GM18499 (cell line): ENCODE results near the gene ASIC2.

Experiments
- ATAC-seq: cut with Tn5 transposase; IDR thresholded peaks from one replicate; pipeline ENCODE4 v1.9.1; 2021; ENCODE audit warnings: moderate number of reproducible peaks; ENCODE audit not compliant: insufficient read depth, unreplicated experiment

Gene ASIC2

GRCh38 chr17:33169580-33170285 is 123.4 kb downstream of the ASIC2 start:
- no peak for ATAC-seq

DNA sequence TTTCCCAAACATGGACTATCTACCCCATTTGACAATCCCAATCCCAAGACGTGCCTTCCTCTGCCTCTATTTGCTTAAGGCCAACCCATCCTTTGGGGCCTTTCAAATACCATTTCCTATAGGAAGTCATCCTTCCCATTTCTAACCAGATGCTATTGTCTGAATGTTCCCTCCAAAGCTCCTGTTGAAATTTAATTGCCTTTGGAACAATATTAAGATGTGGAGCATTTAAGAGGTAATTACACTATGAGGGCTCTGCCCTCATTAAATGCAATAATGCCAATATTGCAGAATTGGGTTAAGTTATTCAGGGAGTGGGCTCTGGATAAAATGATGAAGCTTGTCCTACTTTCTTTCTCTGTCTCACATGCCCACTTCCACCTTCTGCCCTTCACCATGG is 125.4 kb downstream of the ASIC2 start:
- ATAC-seq = no peak

- ATAC-seq = no peak
Measured at GRCh38 chr17:33166472-33166871, 126.6 kb downstream of the ASIC2 start.

- ATAC-seq = no peak
Measured at GRCh38 chr17:33164169-33164881, 128.8 kb downstream of the ASIC2 start.

DNA sequence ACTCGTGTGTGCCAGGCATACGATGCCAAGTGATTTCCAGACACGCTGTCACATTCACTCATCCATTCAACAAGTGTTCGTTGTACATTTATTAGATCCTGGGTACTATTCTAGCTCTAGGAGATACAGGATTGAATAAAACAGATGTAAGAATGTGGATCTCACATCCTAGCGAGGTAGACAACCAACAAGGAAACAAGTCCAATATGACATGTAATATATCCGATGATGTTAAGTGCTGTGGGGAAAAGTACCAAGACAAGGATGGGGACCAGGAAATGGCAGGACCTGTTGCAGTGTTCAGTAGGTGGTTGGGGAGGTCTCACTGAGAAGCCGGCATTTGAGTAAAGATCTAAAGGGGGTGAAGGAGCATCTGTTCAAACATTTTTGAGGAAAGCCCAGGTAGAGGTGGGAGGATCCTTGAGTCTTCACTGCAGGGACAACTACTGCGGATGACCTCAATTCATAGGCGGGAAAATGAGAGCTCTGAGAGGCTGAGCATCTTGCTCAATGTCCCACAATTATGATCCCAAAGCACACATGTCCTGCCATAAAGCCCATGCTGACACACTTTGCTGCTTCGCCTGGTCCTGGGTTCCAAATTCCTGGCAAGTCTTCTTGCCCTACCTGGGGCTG is 129.4 kb downstream of the ASIC2 start:
- no peak for ATAC-seq

DNA sequence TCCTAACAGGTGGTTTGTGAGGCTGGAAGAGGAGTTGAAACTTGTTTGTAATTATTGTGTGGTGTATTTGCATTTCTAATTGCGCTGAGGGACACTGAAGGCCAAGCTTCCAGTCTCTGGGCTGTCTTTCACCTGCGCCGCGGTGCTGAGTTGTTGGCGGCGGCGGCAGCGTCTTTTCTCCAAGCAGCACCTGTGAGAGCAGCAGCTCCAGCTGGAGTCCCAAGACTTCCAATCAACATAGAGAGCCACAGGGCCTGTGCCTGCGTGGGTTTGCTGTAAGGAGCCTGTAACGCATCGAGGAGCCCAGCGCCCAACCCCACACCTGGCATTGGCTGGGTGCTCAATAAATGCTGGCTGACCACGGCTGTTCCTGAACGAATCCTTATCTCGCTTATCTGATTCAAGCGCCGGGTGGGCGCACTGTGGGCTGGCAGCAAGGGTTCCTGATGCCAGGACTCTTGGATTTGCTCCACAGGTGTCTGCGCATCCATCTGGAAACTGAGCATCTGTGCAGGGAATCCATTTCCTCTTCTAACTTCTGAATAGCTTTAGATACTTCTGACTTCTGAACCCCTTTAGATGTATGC is 138.1 kb downstream of the ASIC2 start:
- ATAC-seq = no peak

DNA sequence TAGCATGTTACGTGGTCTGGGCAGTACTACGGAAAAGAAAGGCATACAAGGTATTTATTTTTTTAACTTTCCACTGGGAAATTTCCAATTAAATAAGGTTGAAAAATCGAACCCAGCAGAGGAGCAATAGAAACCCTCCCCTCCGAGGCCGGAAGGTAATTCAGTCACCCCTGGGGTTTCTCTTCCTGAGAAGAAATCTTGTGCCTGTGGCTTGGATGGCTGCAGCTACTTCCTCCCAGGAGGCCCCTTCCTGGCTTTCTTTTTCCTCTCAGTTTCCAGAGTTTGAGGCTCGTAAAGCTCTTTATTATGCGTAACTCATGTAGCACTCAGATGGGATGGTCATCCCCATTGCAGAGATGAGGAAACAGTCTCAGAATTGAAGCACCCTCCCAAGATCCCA is 140.3 kb downstream of the ASIC2 start:
- ATAC-seq = no peak

DNA sequence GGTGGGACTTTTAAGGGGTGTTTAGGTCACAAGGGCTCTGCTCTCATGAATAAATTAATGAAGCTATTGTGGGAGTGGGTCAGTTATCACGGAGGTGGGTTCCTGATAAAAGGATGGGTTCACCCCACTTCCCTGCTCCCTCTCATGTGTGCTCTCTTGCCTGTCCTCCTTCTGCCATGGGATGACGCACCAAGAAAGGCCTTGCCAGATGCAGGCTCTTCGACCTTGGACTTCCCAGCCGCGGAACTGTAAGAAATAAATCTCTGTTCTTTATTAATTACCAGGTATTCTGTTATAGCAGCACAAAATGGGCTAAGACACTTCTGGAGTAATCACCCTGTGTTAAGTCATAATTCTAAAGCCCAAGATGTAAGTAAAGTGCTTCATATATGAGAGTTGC is 141.5 kb downstream of the ASIC2 start:
- ATAC-seq = no peak

GRCh38 chr17:33145941-33146340 is 147.2 kb downstream of the ASIC2 start:
- no peak for ATAC-seq

- no peak for ATAC-seq
Measured at GRCh38 chr17:33144837-33145236, 148.3 kb downstream of the ASIC2 start.

DNA sequence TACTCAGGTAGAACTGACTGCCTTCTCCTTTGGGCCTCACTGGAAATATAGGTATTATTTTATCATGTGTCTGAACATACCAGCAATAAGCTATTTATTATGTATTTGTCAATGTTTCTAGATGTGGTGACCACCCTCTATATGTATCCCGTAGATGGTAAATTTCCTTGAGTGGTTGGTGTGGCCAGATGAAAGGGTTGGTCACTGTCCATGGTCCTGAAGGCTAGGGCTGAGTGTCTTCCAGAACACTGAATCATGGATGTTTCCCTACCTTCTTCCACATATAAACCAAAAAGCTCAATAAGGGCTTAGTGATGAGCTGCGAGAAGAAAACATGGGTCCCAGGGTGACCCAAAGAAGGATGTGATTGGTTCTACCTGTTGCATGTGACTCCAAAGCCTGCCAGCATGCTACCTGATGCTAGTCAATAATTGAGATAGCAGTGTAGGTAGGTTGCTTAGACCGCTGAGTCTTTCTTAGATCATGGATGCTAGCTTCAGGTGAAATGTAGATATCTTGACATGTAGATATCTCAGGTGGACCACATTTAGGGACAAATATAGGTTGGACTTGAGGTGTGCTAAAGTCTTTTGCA is 150.3 kb downstream of the ASIC2 start:
- no peak for ATAC-seq

DNA sequence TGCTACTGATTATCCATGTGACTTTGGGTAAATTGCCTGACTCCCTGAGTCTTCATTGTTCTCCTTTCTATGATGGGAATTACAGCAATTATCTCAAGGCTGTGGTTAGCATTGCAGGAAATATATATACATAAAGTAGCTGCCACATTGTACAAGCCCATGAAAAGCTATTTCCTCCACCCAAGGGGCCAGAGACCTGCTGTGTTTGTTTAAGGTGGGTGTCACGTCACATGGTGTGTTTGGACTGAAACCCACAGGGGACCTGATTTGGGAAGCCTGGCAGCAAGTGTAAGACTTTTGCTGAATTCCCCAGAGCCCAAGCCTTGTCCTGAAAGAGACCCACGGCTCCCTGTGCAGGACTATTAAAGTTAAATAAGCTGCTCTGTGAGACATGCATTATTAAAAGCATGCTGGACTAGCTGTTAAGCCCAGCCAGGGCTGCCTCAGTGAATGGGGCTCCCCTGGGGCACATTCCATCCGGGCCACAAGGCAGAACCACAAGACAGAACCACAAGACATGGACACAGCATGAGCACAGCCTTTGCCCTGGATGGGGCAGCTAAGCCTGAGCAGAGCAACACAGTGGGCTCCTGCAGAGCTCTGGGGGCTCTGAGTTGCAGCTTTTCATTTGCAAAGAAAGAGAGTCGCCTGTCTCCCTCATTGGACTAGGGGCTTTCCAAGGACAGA is 152.5 kb downstream of the ASIC2 start:
- no peak for ATAC-seq

DNA sequence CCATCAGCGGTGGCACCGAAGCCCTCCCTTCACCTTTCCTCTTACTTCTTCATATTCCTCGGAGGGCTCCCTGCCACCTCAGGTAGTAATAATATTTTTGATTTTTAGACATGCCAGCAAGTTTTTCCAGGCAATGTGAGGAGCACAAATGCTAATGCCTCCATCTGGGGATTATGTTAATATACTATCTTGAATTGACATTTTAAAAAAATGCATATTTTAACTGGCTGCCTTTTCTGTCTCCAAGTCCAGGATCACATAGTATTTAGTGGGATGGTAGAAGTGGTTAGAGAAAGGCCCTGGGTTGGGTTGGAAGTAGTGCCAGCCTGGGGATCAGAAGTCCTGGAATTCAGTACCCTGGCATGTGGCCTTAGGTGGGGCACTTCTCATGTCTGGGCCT is 154.5 kb downstream of the ASIC2 start:
- ATAC-seq = no peak

GRCh38 chr17:33137426-33137825 is 155.7 kb downstream of the ASIC2 start:
- no peak for ATAC-seq

GRCh38 chr17:33135691-33136090 is 157.4 kb downstream of the ASIC2 start:
- no peak for ATAC-seq

DNA sequence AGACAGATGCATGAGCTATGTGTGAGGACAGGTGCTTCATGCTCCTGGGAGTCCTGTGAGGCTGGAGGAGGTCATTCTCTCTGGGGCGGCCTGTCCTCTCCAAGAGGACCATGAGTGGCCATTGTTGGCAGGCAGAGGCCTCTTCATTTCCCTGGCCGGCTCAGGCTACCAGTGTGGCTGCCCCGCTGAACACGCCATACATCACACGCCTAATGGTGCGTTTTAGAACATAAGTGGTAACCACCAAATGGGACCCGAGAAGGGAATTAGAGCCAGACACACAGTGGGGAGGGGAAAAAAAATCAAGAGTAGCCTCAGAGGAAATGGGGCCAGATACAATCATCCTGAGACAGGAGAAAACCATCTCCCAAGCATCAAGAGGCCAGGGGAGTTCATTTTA is 161.5 kb downstream of the ASIC2 start:
- no peak for ATAC-seq

- ATAC-seq = no peak
Measured at GRCh38 chr17:33127706-33128105, 165.4 kb downstream of the ASIC2 start.

DNA sequence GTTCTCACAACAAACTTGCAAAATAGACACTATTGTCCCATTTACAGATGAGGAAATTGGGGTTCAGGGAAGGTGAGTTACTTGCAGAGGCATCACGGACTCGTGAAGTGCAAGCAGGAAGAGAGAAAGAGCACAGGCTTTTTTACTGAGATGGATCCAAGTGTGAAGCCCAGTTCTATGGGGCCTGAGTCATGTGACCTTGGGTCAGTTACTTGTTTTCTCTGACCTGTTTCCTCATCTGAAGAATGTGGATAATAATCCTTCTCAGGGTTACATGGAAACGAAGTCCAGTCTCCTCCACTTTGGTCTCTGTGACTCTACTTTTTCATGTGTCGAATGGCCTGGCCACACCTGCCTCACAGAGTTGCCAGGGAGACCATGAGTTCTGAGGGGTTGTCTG is 167.0 kb downstream of the ASIC2 start:
- no peak for ATAC-seq

GRCh38 chr17:33125552-33125950 is 167.5 kb downstream of the ASIC2 start:
- ATAC-seq = no peak

DNA sequence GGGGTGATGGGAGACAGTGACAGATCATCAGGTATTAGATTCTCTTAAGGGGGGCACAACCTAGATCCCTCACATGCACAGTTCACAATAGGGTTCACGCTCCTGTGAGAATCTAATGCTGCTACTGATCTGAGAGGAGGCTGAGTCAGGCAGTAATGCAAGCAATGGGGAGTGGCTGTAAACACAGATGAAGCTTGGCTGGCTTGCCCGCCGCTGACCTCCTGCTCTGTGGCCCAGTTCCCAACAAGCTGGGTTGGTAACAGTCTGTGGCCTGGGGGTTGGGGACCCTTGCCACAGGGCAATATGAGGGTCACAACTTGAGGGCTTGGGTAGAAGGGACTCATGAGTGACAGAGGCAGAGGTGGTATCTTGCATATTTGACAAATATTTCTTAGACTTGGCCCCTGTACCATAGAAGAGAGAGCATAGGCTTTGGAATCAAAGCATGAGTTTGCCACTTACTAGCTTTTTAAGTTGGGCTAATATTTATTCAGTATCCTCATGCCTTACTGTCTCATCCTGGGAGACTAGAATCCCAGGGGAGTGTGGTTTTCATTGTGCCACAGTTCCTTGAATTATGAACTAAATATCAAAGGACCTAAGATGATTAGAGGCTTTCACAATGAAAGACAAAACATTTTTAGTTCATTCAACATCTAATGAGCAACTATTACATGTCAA is 168.1 kb downstream of the ASIC2 start:
- no peak for ATAC-seq
